Measurements from ENCODE around the gene CD53.

CD53 gene

DNA sequence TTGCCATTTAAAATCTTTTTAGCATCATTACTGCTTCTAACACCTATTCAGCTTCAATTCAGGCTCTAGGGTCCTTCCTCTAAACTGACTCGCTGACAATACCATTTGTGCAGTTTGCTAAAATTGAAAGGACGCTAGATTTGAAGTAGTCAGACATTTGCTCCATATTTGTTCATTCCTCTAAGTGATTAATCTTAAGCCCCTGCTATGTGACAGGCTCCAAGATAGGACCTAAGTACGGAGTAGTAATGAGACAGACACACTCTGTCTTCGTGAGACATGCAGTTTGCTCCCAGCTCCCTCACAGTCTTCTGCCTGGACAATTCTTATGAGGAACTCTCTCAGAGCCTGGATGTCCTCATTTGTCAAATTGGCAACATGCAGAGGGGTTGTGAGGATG lies 26.1 kb upstream of the CD53 start:
- no peak overlapping the region for H3K27ac ChIP-seq
- TF ChIP-seq, protein P1, sequence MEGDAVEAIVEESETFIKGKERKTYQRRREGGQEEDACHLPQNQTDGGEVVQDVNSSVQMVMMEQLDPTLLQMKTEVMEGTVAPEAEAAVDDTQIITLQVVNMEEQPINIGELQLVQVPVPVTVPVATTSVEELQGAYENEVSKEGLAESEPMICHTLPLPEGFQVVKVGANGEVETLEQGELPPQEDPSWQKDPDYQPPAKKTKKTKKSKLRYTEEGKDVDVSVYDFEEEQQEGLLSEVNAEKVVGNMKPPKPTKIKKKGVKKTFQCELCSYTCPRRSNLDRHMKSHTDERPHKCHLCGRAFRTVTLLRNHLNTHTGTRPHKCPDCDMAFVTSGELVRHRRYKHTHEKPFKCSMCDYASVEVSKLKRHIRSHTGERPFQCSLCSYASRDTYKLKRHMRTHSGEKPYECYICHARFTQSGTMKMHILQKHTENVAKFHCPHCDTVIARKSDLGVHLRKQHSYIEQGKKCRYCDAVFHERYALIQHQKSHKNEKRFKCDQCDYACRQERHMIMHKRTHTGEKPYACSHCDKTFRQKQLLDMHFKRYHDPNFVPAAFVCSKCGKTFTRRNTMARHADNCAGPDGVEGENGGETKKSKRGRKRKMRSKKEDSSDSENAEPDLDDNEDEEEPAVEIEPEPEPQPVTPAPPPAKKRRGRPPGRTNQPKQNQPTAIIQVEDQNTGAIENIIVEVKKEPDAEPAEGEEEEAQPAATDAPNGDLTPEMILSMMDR (conservative IDR thresholded peaks at IDR 0.05; ENCODE audit: low read depth, low read length): no peak
- H3K9ac ChIP-seq: no peak overlapping the region
- H2AFZ ChIP-seq (ENCODE audit: low read depth): no peak overlapping the region
- no peaks in the 10 kb centered on the region for H3K27me3 ChIP-seq (ENCODE audit: insufficient read depth, low read depth)
- no peaks in the 10 kb centered on the region for H3K36me3 ChIP-seq (ENCODE audit: insufficient read depth)
- H3K4me1 ChIP-seq (ENCODE audit: low read depth, poor library complexity, severe bottlenecking): no peaks in the 10 kb centered on the region
- H3K4me2 ChIP-seq: no peak overlapping the region
- H4K20me1 ChIP-seq (ENCODE audit: insufficient read depth): no peaks in the 10 kb centered on the region
- H3K4me3 ChIP-seq (IDR thresholded peaks at IDR 0.05; ENCODE audit: insufficient read depth, low read depth, low read length): no peak overlapping the region
- H3K79me2 ChIP-seq (ENCODE audit: insufficient read depth, low read depth): no peaks in the 10 kb centered on the region

DNA sequence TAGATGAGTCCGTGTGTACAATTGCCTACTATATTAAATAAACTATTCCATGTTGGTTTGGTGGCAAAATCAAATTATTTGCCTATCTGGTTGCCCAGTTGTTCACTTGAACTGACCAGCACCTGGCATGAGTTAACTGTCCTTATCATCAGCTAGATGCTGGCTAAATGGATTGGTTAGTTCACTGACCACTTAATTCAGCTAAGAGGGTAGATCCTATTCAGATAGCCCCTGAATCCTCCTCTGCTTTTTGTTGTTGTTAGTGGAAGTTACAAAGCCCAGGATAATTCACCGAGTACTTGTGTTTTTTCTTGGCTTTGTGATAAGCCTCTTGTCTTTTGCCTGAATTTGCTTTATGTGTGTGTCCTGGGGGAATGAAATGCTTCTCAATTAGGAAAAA lies 22.8 kb upstream of the CD53 start:
- Histone ChIP-seq H3K27me3 (ENCODE audit: insufficient read depth, low read depth) (no peaks in the 10 kb centered on the region), H3K27ac (no peak overlapping the region), H3K79me2 (ENCODE audit: insufficient read depth, low read depth) (no peaks in the 10 kb centered on the region), H3K4me1 (ENCODE audit: low read depth, poor library complexity, severe bottlenecking) (no peaks in the 10 kb centered on the region), H3K4me2 (no peak overlapping the region), H3K9ac (no peak overlapping the region), H3K4me3 (IDR thresholded peaks at IDR 0.05; ENCODE audit: insufficient read depth, low read depth, low read length) (no peak overlapping the region), H3K36me3 (ENCODE audit: insufficient read depth) (no peaks in the 10 kb centered on the region), H4K20me1 (ENCODE audit: insufficient read depth) (no peaks in the 10 kb centered on the region), H2AFZ (ENCODE audit: low read depth) (no peak overlapping the region)
- TF ChIP-seq, protein P1 (conservative IDR thresholded peaks at IDR 0.05; ENCODE audit: low read depth, low read length): no peak

DNA sequence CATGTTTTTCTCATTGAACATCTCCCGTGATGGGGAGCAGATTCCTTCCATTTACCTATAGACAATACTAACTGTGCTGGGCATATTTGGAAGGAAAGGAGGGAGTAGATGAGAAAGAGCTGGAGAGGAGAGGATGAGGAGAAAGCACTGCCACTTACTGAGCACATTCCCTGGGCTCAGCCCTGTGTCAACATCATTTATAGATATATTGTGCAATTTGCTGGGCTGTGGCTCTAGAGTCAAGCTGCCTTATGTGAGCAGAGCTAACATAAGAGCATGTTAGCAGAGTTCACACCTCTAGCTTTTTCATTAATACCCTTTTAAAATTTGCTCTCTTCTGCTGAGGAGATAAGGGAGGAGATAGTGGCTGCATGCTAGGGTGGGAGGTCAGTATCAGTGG lies 22.3 kb upstream of the CD53 start:
- no peak overlapping the region for H3K9ac ChIP-seq
- no peaks in the 10 kb centered on the region for H3K27me3 ChIP-seq (ENCODE audit: insufficient read depth, low read depth)
- H3K79me2 ChIP-seq (ENCODE audit: insufficient read depth, low read depth): no peaks in the 10 kb centered on the region
- TF ChIP-seq, protein P1 (conservative IDR thresholded peaks at IDR 0.05; ENCODE audit: low read depth, low read length): no peak
- H3K36me3 ChIP-seq (ENCODE audit: insufficient read depth): no peaks in the 10 kb centered on the region
- H3K4me3 ChIP-seq (IDR thresholded peaks at IDR 0.05; ENCODE audit: insufficient read depth, low read depth, low read length): no peak overlapping the region
- H4K20me1 ChIP-seq (ENCODE audit: insufficient read depth): no peaks in the 10 kb centered on the region
- no peak overlapping the region for H3K27ac ChIP-seq
- no peaks in the 10 kb centered on the region for H3K4me1 ChIP-seq (ENCODE audit: low read depth, poor library complexity, severe bottlenecking)
- no peak overlapping the region for H2AFZ ChIP-seq (ENCODE audit: low read depth)
- no peak overlapping the region for H3K4me2 ChIP-seq

DNA sequence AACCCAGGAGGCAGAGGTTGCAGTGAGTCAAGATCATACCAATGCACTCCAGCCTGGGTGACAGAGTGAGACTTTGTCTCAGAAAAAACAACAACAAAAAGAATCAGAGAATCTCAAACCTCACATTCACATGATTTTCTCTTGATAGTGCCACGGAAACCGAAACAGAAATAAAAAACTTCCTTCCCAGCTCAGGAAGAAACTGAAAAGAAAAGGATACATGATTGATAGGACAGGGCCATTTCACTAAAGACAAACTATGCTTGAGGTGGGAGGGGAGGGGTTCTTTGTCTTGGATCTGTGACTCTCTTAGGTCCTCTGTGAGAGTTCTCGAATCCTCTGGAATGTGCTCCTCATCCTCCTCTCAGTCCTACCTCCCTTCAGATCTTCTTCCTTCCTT lies 19.8 kb upstream of the CD53 start:
- Histone ChIP-seq H3K79me2 (ENCODE audit: insufficient read depth, low read depth) (no peaks in the 10 kb centered on the region), H3K36me3 (ENCODE audit: insufficient read depth) (no peaks in the 10 kb centered on the region), H3K4me1 (ENCODE audit: low read depth, poor library complexity, severe bottlenecking) (no peaks in the 10 kb centered on the region), H3K9ac (no peak overlapping the region), H3K4me3 (IDR thresholded peaks at IDR 0.05; ENCODE audit: insufficient read depth, low read depth, low read length) (no peak overlapping the region), H3K4me2 (no peak overlapping the region), H4K20me1 (ENCODE audit: insufficient read depth) (no peaks in the 10 kb centered on the region), H3K27me3 (ENCODE audit: insufficient read depth, low read depth) (no peaks in the 10 kb centered on the region), H3K27ac (no peak overlapping the region), H2AFZ (ENCODE audit: low read depth) (no peak overlapping the region)
- TF ChIP-seq, protein P1 (conservative IDR thresholded peaks at IDR 0.05; ENCODE audit: low read depth, low read length): no peak

DNA sequence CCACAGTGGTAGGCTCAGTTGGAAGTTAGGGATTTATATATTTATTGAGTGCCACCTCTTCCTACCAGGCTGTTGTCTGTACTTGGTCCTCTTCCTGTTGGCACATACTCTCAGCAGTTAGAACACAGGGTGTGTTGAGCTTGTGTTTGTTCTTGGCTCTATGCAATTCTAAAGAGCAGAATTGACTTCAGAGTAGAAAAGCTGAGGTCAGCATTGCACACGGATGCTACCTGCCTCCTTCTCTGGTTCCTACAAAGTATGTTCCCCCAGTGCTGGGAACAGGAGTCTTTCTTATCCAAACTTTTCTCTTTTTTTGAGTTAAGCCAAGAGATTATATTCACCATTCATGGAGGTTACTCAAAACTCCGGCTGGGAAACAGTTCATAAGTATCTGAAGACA lies 16.5 kb upstream of the CD53 start:
- H3K4me1 ChIP-seq (ENCODE audit: low read depth, poor library complexity, severe bottlenecking): no peaks in the 10 kb centered on the region
- no peak overlapping the region for H2AFZ ChIP-seq (ENCODE audit: low read depth)
- H3K27ac ChIP-seq: no peak overlapping the region
- H3K36me3 ChIP-seq (ENCODE audit: insufficient read depth): no peaks in the 10 kb centered on the region
- no peaks in the 10 kb centered on the region for H3K79me2 ChIP-seq (ENCODE audit: insufficient read depth, low read depth)
- H3K27me3 ChIP-seq (ENCODE audit: insufficient read depth, low read depth): no peaks in the 10 kb centered on the region
- TF ChIP-seq, protein P1 (conservative IDR thresholded peaks at IDR 0.05; ENCODE audit: low read depth, low read length): no peak
- no peak overlapping the region for H3K4me3 ChIP-seq (IDR thresholded peaks at IDR 0.05; ENCODE audit: insufficient read depth, low read depth, low read length)
- H3K9ac ChIP-seq: no peak overlapping the region
- H3K4me2 ChIP-seq: no peak overlapping the region
- no peaks in the 10 kb centered on the region for H4K20me1 ChIP-seq (ENCODE audit: insufficient read depth)

Data from KMS-11 (cell line).